ENCODE results near the gene PLD5. TPM values are rescaled to one million over a fixed set of nuclear protein-coding genes. Genes with fewer than 3 reads are reported as not detected.
A peak's percentile ranks its signal among the peaks of the same experiment; 100 is the strongest.
"Not testable (repeated sequence)": the region's sequence is repeated elsewhere in the genome, so short reads cannot be mapped to it uniquely, and the experiment has no call there.

The PLD5 gene
- total and polyA plus RNA-seq, 5 donors, result 0.14 to 0.31 (median 0.17) TPM; not detected in 1

- Histone ChIP-seq H3K27me3 (ENCODE audit: control insufficient read depth, insufficient read depth) (peaks cover 2% of the 10 kb centered on the region), H3K9me3 (ENCODE audit: control insufficient read depth, low read length) (no peaks in the 10 kb centered on the region), H3K4me3 (ENCODE audit: low read length) (no peak overlapping the region), H3K4me1 (ENCODE audit: control insufficient read depth, insufficient read depth, low read length) (no peaks in the 10 kb centered on the region), H3K27ac (ENCODE audit: low read length) (no peak overlapping the region)
- 85% methylated on average over 2 of the region's 2 CpGs for WGBS
- DNase-seq (no peak), ATAC-seq (no peak)
- intact Hi-C loops (cut with DNase I), result no loop called here
These were observed 435.6 kb downstream of the PLD5 start for GRCh38 chr1:242088875-242089274.

DNA sequence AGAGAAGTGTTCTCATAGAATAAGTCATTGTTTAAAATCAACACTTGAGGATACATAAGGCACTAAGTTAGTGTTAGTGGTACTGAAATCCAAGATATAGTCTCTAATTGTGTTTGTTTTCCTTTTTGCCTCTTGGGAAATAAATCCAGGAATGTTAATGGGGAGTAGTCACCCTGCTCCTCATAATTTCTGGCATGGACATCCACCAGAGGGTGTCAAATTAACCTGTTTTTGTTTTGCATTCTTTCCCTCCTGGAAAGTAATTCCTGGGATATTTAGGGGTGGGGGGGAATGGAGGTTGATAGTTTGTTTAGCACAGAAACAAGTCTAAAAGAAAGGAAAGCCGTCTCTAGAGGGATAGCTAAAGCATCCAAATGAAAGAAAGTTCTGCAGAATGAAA, 437.8 kb downstream of the PLD5 start:
- Histone ChIP-seq H3K27me3 (ENCODE audit: control insufficient read depth, insufficient read depth) (peaks cover 2% of the 10 kb centered on the region), H3K4me3 (ENCODE audit: low read length) (no peak overlapping the region), H3K4me1 (ENCODE audit: control insufficient read depth, insufficient read depth, low read length) (no peaks in the 10 kb centered on the region), H3K9me3 (ENCODE audit: control insufficient read depth, low read length) (no peaks in the 10 kb centered on the region), H3K27ac (ENCODE audit: low read length) (no peak overlapping the region)
- no peak for DNase-seq
- no peak for ATAC-seq
- 73% methylated on average over 1 of the region's 1 CpG for WGBS
- intact Hi-C loops (cut with DNase I), result no loop called here

DNA sequence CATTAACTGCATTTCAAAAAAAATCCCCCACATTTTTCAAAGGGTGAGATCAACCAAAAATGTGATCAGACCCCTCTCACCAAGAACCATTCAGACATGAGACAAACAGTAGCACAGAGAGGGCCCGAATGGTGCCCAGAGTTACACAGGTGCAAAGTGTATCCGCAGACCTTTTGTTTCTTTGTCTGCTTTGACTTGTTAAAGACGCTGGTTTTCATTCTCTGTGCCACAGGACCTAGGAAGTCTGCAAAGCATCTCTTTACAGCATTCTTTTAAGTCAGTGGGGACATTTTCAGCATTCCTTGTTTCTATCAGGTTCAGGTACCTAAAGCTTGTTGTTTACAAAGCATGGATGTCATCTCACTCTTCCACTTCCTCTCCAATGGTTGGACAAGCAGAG, 438.4 kb downstream of the PLD5 start:
- no peak overlapping the region for H3K4me3 ChIP-seq (ENCODE audit: low read length)
- 68% methylated on average over 3 of the region's 3 CpGs for WGBS
- no peak overlapping the region for H3K27ac ChIP-seq (ENCODE audit: low read length)
- H3K9me3 ChIP-seq (ENCODE audit: control insufficient read depth, low read length), result no peaks in the 10 kb centered on the region
- ATAC-seq (no peak), DNase-seq (no peak)
- no peaks in the 10 kb centered on the region for H3K4me1 ChIP-seq (ENCODE audit: control insufficient read depth, insufficient read depth, low read length)
- H3K27me3 ChIP-seq (ENCODE audit: control insufficient read depth, insufficient read depth), result peaks cover 2% of the 10 kb centered on the region
- intact Hi-C loops (cut with DNase I), result no loop called here

- ATAC-seq, result no peak
- intact Hi-C loops (cut with DNase I), result no loop called here
- H3K27ac ChIP-seq (ENCODE audit: low read length), result no peak overlapping the region
These were observed 440.8 kb downstream of the PLD5 start for GRCh38 chr1:242083742-242084141.

DNA sequence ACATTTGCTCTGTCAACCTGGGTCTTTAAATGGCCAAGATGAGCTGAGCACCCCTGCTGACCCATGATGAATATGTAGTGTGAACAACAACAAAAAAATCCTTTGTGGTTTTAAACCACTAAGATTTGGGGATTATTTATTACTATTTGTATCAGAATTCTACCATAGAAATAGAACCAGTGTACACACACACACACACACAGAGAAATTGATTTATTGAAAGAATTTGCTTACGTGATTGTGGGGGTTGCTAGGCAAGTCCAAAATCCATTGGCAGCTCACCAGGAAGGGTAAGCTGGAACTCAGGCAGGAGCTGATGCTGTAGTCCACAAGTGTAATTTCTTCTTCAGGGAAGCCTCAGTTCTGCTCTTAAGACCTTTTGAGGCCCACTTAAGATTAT, 443.1 kb downstream of the PLD5 start:
- Histone ChIP-seq H3K4me1 (ENCODE audit: control insufficient read depth, insufficient read depth, low read length) (no peaks in the 10 kb centered on the region), H3K27me3 (ENCODE audit: control insufficient read depth, insufficient read depth) (peaks cover 2% of the 10 kb centered on the region), H3K27ac (ENCODE audit: low read length) (no peak overlapping the region), H3K4me3 (ENCODE audit: low read length) (no peak overlapping the region), H3K9me3 (ENCODE audit: control insufficient read depth, low read length) (no peaks in the 10 kb centered on the region)
- 72% methylated on average over 1 of the region's 1 CpG for WGBS
- DNase-seq (no peak), ATAC-seq (no peak)
- intact Hi-C loops (cut with DNase I), result no loop called here

More at GRCh38 chr1:242083742-242084141, 440.8 kb downstream of the PLD5 start:
- Histone ChIP-seq H3K4me3 (ENCODE audit: low read length) (no peak overlapping the region), H3K27me3 (ENCODE audit: control insufficient read depth, insufficient read depth) (peaks cover 2% of the 10 kb centered on the region), H3K9me3 (ENCODE audit: control insufficient read depth, low read length) (no peaks in the 10 kb centered on the region), H3K4me1 (ENCODE audit: control insufficient read depth, insufficient read depth, low read length) (no peaks in the 10 kb centered on the region)
- no peak for DNase-seq
- 44% methylated on average over 2 of the region's 2 CpGs for WGBS

- 93% methylated on average over 2 of the region's 2 CpGs for WGBS
- Histone ChIP-seq H3K4me3 (ENCODE audit: low read length) (no peak overlapping the region), H3K27ac (ENCODE audit: low read length) (no peak overlapping the region), H3K4me1 (ENCODE audit: control insufficient read depth, insufficient read depth, low read length) (no peaks in the 10 kb centered on the region), H3K27me3 (ENCODE audit: control insufficient read depth, insufficient read depth) (no peaks in the 10 kb centered on the region), H3K9me3 (ENCODE audit: control insufficient read depth, low read length) (no peaks in the 10 kb centered on the region)
- intact Hi-C loops (cut with DNase I), result no loop called here
- no peak for DNase-seq
- no peak for ATAC-seq
These were observed 458.7 kb downstream of the PLD5 start for GRCh38 chr1:242065813-242066212.

- no peaks in the 10 kb centered on the region for H3K27me3 ChIP-seq (ENCODE audit: control insufficient read depth, insufficient read depth)
- no peaks in the 10 kb centered on the region for H3K4me1 ChIP-seq (ENCODE audit: control insufficient read depth, insufficient read depth, low read length)
- no peak overlapping the region for H3K4me3 ChIP-seq (ENCODE audit: low read length)
- no peaks in the 10 kb centered on the region for H3K9me3 ChIP-seq (ENCODE audit: control insufficient read depth, low read length)
- no peak for ATAC-seq
- WGBS, result 47% methylated on average over 3 of the region's 3 CpGs
- DNase-seq, result no peak
- no peak overlapping the region for H3K27ac ChIP-seq (ENCODE audit: low read length)
- intact Hi-C loops (cut with DNase I), result no loop called here
These were observed 462.2 kb downstream of the PLD5 start for GRCh38 chr1:242062271-242062670.

GRCh38 chr1:242059976-242060375, 464.5 kb downstream of the PLD5 start:
- no peak for DNase-seq
- Histone ChIP-seq H3K27ac (ENCODE audit: low read length) (no peak overlapping the region), H3K4me3 (ENCODE audit: low read length) (no peak overlapping the region), H3K4me1 (ENCODE audit: control insufficient read depth, insufficient read depth, low read length) (no peaks in the 10 kb centered on the region), H3K27me3 (ENCODE audit: control insufficient read depth, insufficient read depth) (no peaks in the 10 kb centered on the region), H3K9me3 (ENCODE audit: control insufficient read depth, low read length) (no peaks in the 10 kb centered on the region)
- ATAC-seq, result no peak
- intact Hi-C loops (cut with DNase I), result no loop called here
- WGBS, result 84% methylated on average over 11 of the region's 11 CpGs

GRCh38 chr1:242058582-242058981, 465.9 kb downstream of the PLD5 start:
- ATAC-seq; intact Hi-C loops (cut with DNase I); H3K4me1 ChIP-seq (ENCODE audit: control insufficient read depth, insufficient read depth, low read length); H3K9me3 ChIP-seq (ENCODE audit: control insufficient read depth, low read length); H3K27me3 ChIP-seq (ENCODE audit: control insufficient read depth, insufficient read depth); DNase-seq; H3K27ac ChIP-seq (ENCODE audit: low read length); H3K4me3 ChIP-seq (ENCODE audit: low read length): not testable (repeated sequence)
- WGBS, result 79% methylated on average over 4 of the region's 4 CpGs

- WGBS, result 84% methylated on average over 3 of the region's 3 CpGs
- H3K4me3 ChIP-seq (ENCODE audit: low read length), result not testable (repeated sequence)
These were observed 466.3 kb downstream of the PLD5 start for GRCh38 chr1:242058181-242058580.

DNA sequence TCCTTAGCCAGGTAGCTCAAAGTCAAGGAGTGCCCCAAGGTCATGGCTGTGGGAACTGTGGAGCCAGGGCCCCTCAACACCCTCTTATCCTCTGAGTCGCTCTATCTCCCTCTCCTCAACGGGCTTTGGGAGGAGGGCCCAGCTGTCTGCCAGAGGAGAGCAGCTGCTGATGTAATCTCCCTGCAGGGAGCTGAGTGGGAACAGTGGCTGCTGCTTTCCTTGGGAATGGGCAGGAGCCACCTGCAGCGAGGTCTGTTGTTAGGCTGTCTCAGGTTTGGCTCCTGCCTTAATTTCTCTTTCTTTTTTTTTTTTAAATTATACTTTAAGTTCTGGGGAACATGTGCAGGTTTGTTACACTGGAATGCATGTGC, 466.8 kb downstream of the PLD5 start:
- no peaks in the 10 kb centered on the region for H3K4me1 ChIP-seq (ENCODE audit: control insufficient read depth, insufficient read depth, low read length)
- DNase-seq (no peak), ATAC-seq (no peak)
- 49% methylated on average over 3 of the region's 3 CpGs for WGBS
- no peaks in the 10 kb centered on the region for H3K27me3 ChIP-seq (ENCODE audit: control insufficient read depth, insufficient read depth)
- no peaks in the 10 kb centered on the region for H3K9me3 ChIP-seq (ENCODE audit: control insufficient read depth, low read length)
- no peak overlapping the region for H3K27ac ChIP-seq (ENCODE audit: low read length)
- intact Hi-C loops (cut with DNase I), result no loop called here
- no peak overlapping the region for H3K4me3 ChIP-seq (ENCODE audit: low read length)

More at GRCh38 chr1:242058181-242058580, 466.3 kb downstream of the PLD5 start:
- H3K9me3 ChIP-seq (ENCODE audit: control insufficient read depth, low read length); H3K4me1 ChIP-seq (ENCODE audit: control insufficient read depth, insufficient read depth, low read length); DNase-seq; intact Hi-C loops (cut with DNase I); ATAC-seq; H3K27ac ChIP-seq (ENCODE audit: low read length); H3K27me3 ChIP-seq (ENCODE audit: control insufficient read depth, insufficient read depth): not testable (repeated sequence)

- no peaks in the 10 kb centered on the region for H3K27me3 ChIP-seq (ENCODE audit: control insufficient read depth, insufficient read depth)
- no peak overlapping the region for H3K27ac ChIP-seq (ENCODE audit: low read length)
- intact Hi-C loops (cut with DNase I), result no loop called here
- H3K9me3 ChIP-seq (ENCODE audit: control insufficient read depth, low read length), result no peaks in the 10 kb centered on the region
- 86% methylated on average over 49 of the region's 49 CpGs for WGBS
- DNase-seq (peak in 1 of 3 donors; percentile 48), ATAC-seq (peak in 1 of 2 donors; percentile 31)
- H3K4me1 ChIP-seq (ENCODE audit: control insufficient read depth, insufficient read depth, low read length), result no peaks in the 10 kb centered on the region
- no peak overlapping the region for H3K4me3 ChIP-seq (ENCODE audit: low read length)
These were observed 467.3 kb downstream of the PLD5 start for GRCh38 chr1:242056988-242057744.
